Measurements from ENCODE around the gene COL6A1. TPM values are rescaled to one million over a fixed set of nuclear protein-coding genes. Genes with fewer than 3 reads are reported as not detected.

Gene COL6A1
- total RNA-seq, 4 donors from 2014 or later: 25.0 to 242 (median 54.9) TPM

- peaks cover 0 to 25% (median 12%) of the 10 kb centered on the region in 3 donors for H3K36me3 ChIP-seq
- no peaks in the 10 kb centered on the region for H3K9me3 ChIP-seq
- peaks cover 0 to 38% (median 0%) of the 10 kb centered on the region in 4 donors for H3K27me3 ChIP-seq
- H3K27ac ChIP-seq: peak overlapping the region; percentile 72 to 89 (median 80)
- no CpG with 5 or more reads among the region's 45 CpGs for WGBS, 2 donors
- intact Hi-C loops (cut with DNase I): no loop called here
- peaks cover 0 to 87% (median 16%) of the 10 kb centered on the region in 3 donors for H3K4me1 ChIP-seq
- no peak for DNase-seq
- no peak for TF ChIP-seq CTCF (IDR thresholded peaks at IDR 0.05)
- TF ChIP-seq POLR2A (IDR thresholded peaks at IDR 0.05): no peak
- H3K4me3 ChIP-seq: peak overlapping the region; percentile 48 to 78 (median 64)
These were observed 1.4 kb downstream of the COL6A1 start for GRCh38 chr21:45982758-45983648.

GRCh38 chr21:45983649-45983965 lies 2.0 kb downstream of the COL6A1 start:
- H3K36me3 ChIP-seq: peaks cover 0 to 25% (median 12%) of the 10 kb centered on the region in 3 donors
- H3K9me3 ChIP-seq: no peaks in the 10 kb centered on the region
- H3K27me3 ChIP-seq: peaks cover 0 to 32% (median 0%) of the 10 kb centered on the region in 4 donors
- no CpG with 5 or more reads among the region's 13 CpGs for WGBS, 2 donors
- peaks cover 0 to 82% (median 16%) of the 10 kb centered on the region in 3 donors for H3K4me1 ChIP-seq
- peak overlapping the region; percentile 48 to 78 (median 64) for H3K4me3 ChIP-seq
- DNase-seq: no peak
- peak overlapping the region; percentile 72 to 89 (median 80) for H3K27ac ChIP-seq
- intact Hi-C loops (cut with DNase I): no loop called here
- no peak for TF ChIP-seq CTCF (IDR thresholded peaks at IDR 0.05)
- TF ChIP-seq POLR2A (IDR thresholded peaks at IDR 0.05): no peak

- no peak for DNase-seq
- no CpG with 5 or more reads among the region's 38 CpGs for WGBS, 2 donors
- Histone ChIP-seq H3K4me1 (peaks cover 0 to 77% (median 16%) of the 10 kb centered on the region in 3 donors), H3K27me3 (peaks cover 0 to 31% (median 0%) of the 10 kb centered on the region in 4 donors), H3K36me3 (peaks cover 0 to 27% (median 12%) of the 10 kb centered on the region in 3 donors), H3K4me3 (peak overlapping the region; percentile 48 to 78 (median 64)), H3K9me3 (no peaks in the 10 kb centered on the region), H3K27ac (peak overlapping the region; percentile 72 to 89 (median 80))
- intact Hi-C loops (cut with DNase I): no loop called here
- TF ChIP-seq POLR2A (IDR thresholded peaks at IDR 0.05) (peak in 1 of 4 donors; percentile 36), CTCF (IDR thresholded peaks at IDR 0.05) (no peak)
These were observed 2.5 kb downstream of the COL6A1 start for GRCh38 chr21:45983981-45984551.

GRCh38 chr21:45984584-45985095 lies 3.1 kb downstream of the COL6A1 start:
- intact Hi-C loops (cut with DNase I): no loop called here
- peaks cover 0 to 25% (median 0%) of the 10 kb centered on the region in 4 donors for H3K27me3 ChIP-seq
- no peaks in the 10 kb centered on the region for H3K9me3 ChIP-seq
- peak overlapping the region; percentile 72 to 89 (median 80) for H3K27ac ChIP-seq
- WGBS, 2 donors: 71 to 86% methylated on average over 1 to 2 of the region's 3 CpGs
- H3K36me3 ChIP-seq: peaks cover 0 to 33% (median 12%) of the 10 kb centered on the region in 3 donors
- H3K4me1 ChIP-seq: peaks cover 0 to 72% (median 16%) of the 10 kb centered on the region in 3 donors
- no peak for DNase-seq
- no peak for TF ChIP-seq CTCF (IDR thresholded peaks at IDR 0.05)
- peak overlapping the region in 2 of 4 donors; percentile 75 to 78 for H3K4me3 ChIP-seq
